ENCODE results near the gene OSBPL2. TPM values are rescaled to one million over a fixed set of nuclear protein-coding genes. Genes with fewer than 3 reads are reported as not detected.

OSBPL2 gene
- total and polyA plus RNA-seq, 2 donors (not counting 3 experiments of a cell fraction or from before 2014, with no cell fraction given): 13.1 to 33.0 TPM

GRCh38 chr20:62282103-62282502, 43.8 kb downstream of the OSBPL2 start:
- TF ChIP-seq MYC (IDR thresholded peaks at IDR 0.05; ENCODE audit: low read depth, low read length): no peak
- TF ChIP-seq, protein P1, sequence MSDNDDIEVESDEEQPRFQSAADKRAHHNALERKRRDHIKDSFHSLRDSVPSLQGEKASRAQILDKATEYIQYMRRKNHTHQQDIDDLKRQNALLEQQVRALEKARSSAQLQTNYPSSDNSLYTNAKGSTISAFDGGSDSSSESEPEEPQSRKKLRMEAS (IDR thresholded peaks at IDR 0.05; ENCODE audit: insufficient read depth, insufficient read length): no peak
- Histone ChIP-seq H3K4me3 (replicated peaks in 1 of 3; ENCODE audit: insufficient read depth in 1 of 3, low read depth in 1 of 3, low read length in 3 of 3) (no peak overlapping the region), H3K9ac (replicated peaks; ENCODE audit: extremely low read depth, insufficient read depth, low read length) (no peak overlapping the region), H3K79me2 (ENCODE audit: control insufficient read depth, insufficient read depth, low read length) (no peaks in the 10 kb centered on the region), H3K4me1 (ENCODE audit: control insufficient read depth, extremely low read depth, insufficient read depth, low read length) (peaks cover 19% of the 10 kb centered on the region), H3K9me1 (replicated peaks; ENCODE audit: control insufficient read depth, extremely low read depth, insufficient read depth, low read length) (no peaks in the 10 kb centered on the region), H4K20me1 (replicated peaks; ENCODE audit: control insufficient read depth, extremely low read depth, insufficient read depth, low read length) (no peaks in the 10 kb centered on the region), H3K36me3 (ENCODE audit: control insufficient read depth in 2 of 2, extremely low read depth in 1 of 2, insufficient read depth in 2 of 2, low read length in 2 of 2) (peaks cover 5 to 27% of the 10 kb centered on the region in 2 experiments), H2AFZ (ENCODE audit: low read depth, low read length) (no peak overlapping the region), H3K27ac (ENCODE audit: insufficient read depth, low read depth, low read length) (no peak overlapping the region), H3K9me3 (replicated peaks; ENCODE audit: control insufficient read depth, insufficient read depth, low read length) (no peaks in the 10 kb centered on the region), H3K27me3 (ENCODE audit: control insufficient read depth in 2 of 2, insufficient read depth in 2 of 2, low read length in 2 of 2) (no peaks in the 10 kb centered on the region), H3K4me2 (ENCODE audit: insufficient read depth, low read length) (no peak overlapping the region)
- DNase-seq (ENCODE audit: low read depth, low spot score): no peak
- ChIA-PET CTCF (no interaction called here), POLR2A (no interaction called here)
- no TSS peak for BruUV-seq (replicated peaks)
- intact Hi-C loops (cut with micrococcal nuclease): no loop called here
- no peak for FAIRE-seq
- dilution Hi-C loops (cut with MboI; ENCODE audit: extremely low pct_ligation_motif_present, low sequenced_read_pairs): no loop called here

DNA sequence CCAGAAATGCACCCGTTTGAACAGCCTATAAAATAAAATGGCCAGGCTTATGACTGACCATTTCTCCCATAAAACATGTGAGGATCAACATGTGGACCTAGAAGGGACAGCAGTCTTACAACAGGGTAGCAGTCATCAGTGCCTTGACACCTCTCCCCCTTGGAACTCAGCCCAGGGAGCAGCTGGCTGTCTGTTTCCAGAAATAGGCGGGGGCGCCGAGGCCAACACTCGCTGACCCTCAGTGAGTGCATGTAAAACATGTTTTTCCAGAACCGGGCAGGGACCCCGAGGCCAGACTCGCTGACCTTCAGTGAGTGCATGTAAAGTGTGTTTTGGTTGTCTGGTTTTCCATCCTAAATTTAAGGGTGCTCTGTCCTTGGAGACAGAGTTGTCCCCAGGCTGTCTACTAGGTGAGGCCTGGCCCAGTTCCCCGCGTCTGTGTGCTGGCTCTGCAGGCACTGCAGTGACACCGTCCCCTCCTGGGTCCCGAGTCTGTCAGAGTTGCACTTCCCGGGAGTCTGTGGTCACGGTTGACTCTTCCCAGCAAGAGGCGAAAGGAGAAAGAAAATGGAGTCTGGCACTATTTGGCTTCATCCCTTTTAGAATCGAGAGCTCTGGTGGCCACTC, 44.7 kb downstream of the OSBPL2 start:
- BruUV-seq (replicated peaks): no TSS peak
- Histone ChIP-seq H3K4me3 (replicated peaks in 1 of 3; ENCODE audit: insufficient read depth in 1 of 3, low read depth in 1 of 3, low read length in 3 of 3) (no peak overlapping the region), H3K27ac (ENCODE audit: insufficient read depth, low read depth, low read length) (no peak overlapping the region), H3K36me3 (ENCODE audit: control insufficient read depth in 2 of 2, extremely low read depth in 1 of 2, insufficient read depth in 2 of 2, low read length in 2 of 2) (peaks cover 5 to 27% of the 10 kb centered on the region in 2 experiments), H3K4me1 (ENCODE audit: control insufficient read depth, extremely low read depth, insufficient read depth, low read length) (peaks cover 19% of the 10 kb centered on the region), H3K27me3 (ENCODE audit: control insufficient read depth in 2 of 2, insufficient read depth in 2 of 2, low read length in 2 of 2) (no peaks in the 10 kb centered on the region), H3K9me1 (replicated peaks; ENCODE audit: control insufficient read depth, extremely low read depth, insufficient read depth, low read length) (no peaks in the 10 kb centered on the region), H3K9me3 (replicated peaks; ENCODE audit: control insufficient read depth, insufficient read depth, low read length) (no peaks in the 10 kb centered on the region), H4K20me1 (replicated peaks; ENCODE audit: control insufficient read depth, extremely low read depth, insufficient read depth, low read length) (no peaks in the 10 kb centered on the region), H2AFZ (ENCODE audit: low read depth, low read length) (no peak overlapping the region), H3K79me2 (ENCODE audit: control insufficient read depth, insufficient read depth, low read length) (no peaks in the 10 kb centered on the region), H3K4me2 (ENCODE audit: insufficient read depth, low read length) (no peak overlapping the region), H3K9ac (replicated peaks; ENCODE audit: extremely low read depth, insufficient read depth, low read length) (no peak overlapping the region)
- no peak for FAIRE-seq
- intact Hi-C loops (cut with micrococcal nuclease) (no loop called here), dilution Hi-C loops (cut with MboI; ENCODE audit: extremely low pct_ligation_motif_present, low sequenced_read_pairs) (no loop called here)
- TF ChIP-seq, protein P2, sequence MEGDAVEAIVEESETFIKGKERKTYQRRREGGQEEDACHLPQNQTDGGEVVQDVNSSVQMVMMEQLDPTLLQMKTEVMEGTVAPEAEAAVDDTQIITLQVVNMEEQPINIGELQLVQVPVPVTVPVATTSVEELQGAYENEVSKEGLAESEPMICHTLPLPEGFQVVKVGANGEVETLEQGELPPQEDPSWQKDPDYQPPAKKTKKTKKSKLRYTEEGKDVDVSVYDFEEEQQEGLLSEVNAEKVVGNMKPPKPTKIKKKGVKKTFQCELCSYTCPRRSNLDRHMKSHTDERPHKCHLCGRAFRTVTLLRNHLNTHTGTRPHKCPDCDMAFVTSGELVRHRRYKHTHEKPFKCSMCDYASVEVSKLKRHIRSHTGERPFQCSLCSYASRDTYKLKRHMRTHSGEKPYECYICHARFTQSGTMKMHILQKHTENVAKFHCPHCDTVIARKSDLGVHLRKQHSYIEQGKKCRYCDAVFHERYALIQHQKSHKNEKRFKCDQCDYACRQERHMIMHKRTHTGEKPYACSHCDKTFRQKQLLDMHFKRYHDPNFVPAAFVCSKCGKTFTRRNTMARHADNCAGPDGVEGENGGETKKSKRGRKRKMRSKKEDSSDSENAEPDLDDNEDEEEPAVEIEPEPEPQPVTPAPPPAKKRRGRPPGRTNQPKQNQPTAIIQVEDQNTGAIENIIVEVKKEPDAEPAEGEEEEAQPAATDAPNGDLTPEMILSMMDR (IDR thresholded peaks at IDR 0.05; ENCODE audit: extremely low read depth in 1 of 2, insufficient read depth in 1 of 2, low read depth in 1 of 2, low read length in 2 of 2): no peak
- TF ChIP-seq POLR2A (IDR thresholded peaks at IDR 0.05; ENCODE audit: low read depth, low read length) (no peak), MYC (IDR thresholded peaks at IDR 0.05; ENCODE audit: low read depth, low read length) (no peak), POLR2AphosphoS5 (IDR thresholded peaks at IDR 0.05; ENCODE audit: insufficient read depth, low read depth, low read length) (no peak), FOS (IDR thresholded peaks at IDR 0.05; ENCODE audit: borderline replicate concordance, insufficient read depth, low read length) (no peak), EZH2 (IDR thresholded peaks at IDR 0.05; ENCODE audit: borderline replicate concordance, low read depth, low read length, severe bottlenecking) (no peak), GATA2 (IDR thresholded peaks at IDR 0.05; ENCODE audit: insufficient read depth, insufficient read length, low read depth, low read length) (no peak), JUN (IDR thresholded peaks at IDR 0.05; ENCODE audit: borderline replicate concordance, insufficient read depth, insufficient read length, low read depth) (no peak)
- TF ChIP-seq, protein P1 (IDR thresholded peaks at IDR 0.05; ENCODE audit: insufficient read depth, insufficient read length): no peak
- ChIA-PET CTCF (no interaction called here), POLR2A (no interaction called here)
- no peak for DNase-seq (ENCODE audit: low read depth, low spot score)

Data from endothelial cell of umbilical vein (primary cell).